ENCODE measurements around the gene WIPI1.

GRCh38 chr17:68394608-68395331, 62.5 kb downstream of the WIPI1 start:
- TF ChIP-seq CTCF (IDR thresholded peaks at IDR 0.05) (no peak), POLR2A (IDR thresholded peaks at IDR 0.05) (no peak)

All from suprapubic skin (tissue), 3 donors.